Measurements from ENCODE around the gene TMEM39B. TPM values are rescaled to one million over a fixed set of nuclear protein-coding genes. Genes with fewer than 3 reads are reported as not detected.
"Not testable (repeated sequence)": the region's sequence is repeated elsewhere in the genome, so short reads cannot be mapped to it uniquely, and the experiment has no call there.

The TMEM39B gene
- total and polyA plus RNA-seq, 2 donors, result 4.2 to 16.0 TPM

- H3K36me3 ChIP-seq (ENCODE audit: insufficient read depth), result no peaks in the 10 kb centered on the region
- H3K4me1 ChIP-seq (ENCODE audit: insufficient read depth), result no peaks in the 10 kb centered on the region
- 75% methylated on average over 2 of the region's 2 CpGs for WGBS
- no peak overlapping the region for H3K4me3 ChIP-seq (ENCODE audit: low read depth, low read length)
- no peak overlapping the region for H3K27ac ChIP-seq (ENCODE audit: low read depth)
- DNase-seq (ENCODE audit: extremely low spot score), result no peak
Observed at GRCh38 chr1:32111040-32111623, 38.4 kb downstream of the TMEM39B start.

GRCh38 chr1:32111789-32112188 is 39.0 kb downstream of the TMEM39B start:
- Histone ChIP-seq H3K4me1 (ENCODE audit: insufficient read depth) (no peaks in the 10 kb centered on the region), H3K36me3 (ENCODE audit: insufficient read depth) (no peaks in the 10 kb centered on the region), H3K27ac (ENCODE audit: low read depth) (no peak overlapping the region), H3K4me3 (ENCODE audit: low read depth, low read length) (no peak overlapping the region)
- DNase-seq (ENCODE audit: extremely low spot score), result no peak

GRCh38 chr1:32112806-32113375 is 40.2 kb downstream of the TMEM39B start:
- no peaks in the 10 kb centered on the region for H3K4me1 ChIP-seq (ENCODE audit: insufficient read depth)
- H3K36me3 ChIP-seq (ENCODE audit: insufficient read depth), result no peaks in the 10 kb centered on the region
- H3K27ac ChIP-seq (ENCODE audit: low read depth), result no peak overlapping the region
- 82% methylated on average over 5 of the region's 5 CpGs for WGBS
- DNase-seq (ENCODE audit: extremely low spot score), result no peak
- H3K4me3 ChIP-seq (ENCODE audit: low read depth, low read length), result no peak overlapping the region

- H3K4me3 ChIP-seq (ENCODE audit: low read depth, low read length); H3K27ac ChIP-seq (ENCODE audit: low read depth); H3K36me3 ChIP-seq (ENCODE audit: insufficient read depth); DNase-seq (ENCODE audit: extremely low spot score); H3K4me1 ChIP-seq (ENCODE audit: insufficient read depth): not testable (repeated sequence)
- 92% methylated on average over 4 of the region's 4 CpGs for WGBS
Observed at GRCh38 chr1:32113436-32113835, 40.7 kb downstream of the TMEM39B start.

- 69% methylated on average over 2 of the region's 2 CpGs for WGBS
- DNase-seq (ENCODE audit: extremely low spot score), result no peak
- Histone ChIP-seq H3K27ac (ENCODE audit: low read depth) (no peak overlapping the region), H3K36me3 (ENCODE audit: insufficient read depth) (no peaks in the 10 kb centered on the region), H3K4me1 (ENCODE audit: insufficient read depth) (no peaks in the 10 kb centered on the region), H3K4me3 (ENCODE audit: low read depth, low read length) (no peak overlapping the region)
Observed at GRCh38 chr1:32114420-32114819, 41.7 kb downstream of the TMEM39B start.

GRCh38 chr1:32115496-32115895 is 42.8 kb downstream of the TMEM39B start:
- no peaks in the 10 kb centered on the region for H3K4me1 ChIP-seq (ENCODE audit: insufficient read depth)
- DNase-seq (ENCODE audit: extremely low spot score), result no peak
- H3K4me3 ChIP-seq (ENCODE audit: low read depth, low read length), result no peak overlapping the region
- no peak overlapping the region for H3K27ac ChIP-seq (ENCODE audit: low read depth)
- no peaks in the 10 kb centered on the region for H3K36me3 ChIP-seq (ENCODE audit: insufficient read depth)
- 85% methylated on average over 5 of the region's 5 CpGs for WGBS

GRCh38 chr1:32116531-32116930 is 43.8 kb downstream of the TMEM39B start:
- H3K27ac ChIP-seq (ENCODE audit: low read depth), result no peak overlapping the region
- H3K36me3 ChIP-seq (ENCODE audit: insufficient read depth), result no peaks in the 10 kb centered on the region
- WGBS, result 96% methylated on average over 4 of the region's 4 CpGs
- H3K4me3 ChIP-seq (ENCODE audit: low read depth, low read length), result no peak overlapping the region
- no peaks in the 10 kb centered on the region for H3K4me1 ChIP-seq (ENCODE audit: insufficient read depth)
- no peak for DNase-seq (ENCODE audit: extremely low spot score)

GRCh38 chr1:32122151-32122550 is 49.4 kb downstream of the TMEM39B start:
- H3K36me3 ChIP-seq (ENCODE audit: insufficient read depth), result no peaks in the 10 kb centered on the region
- WGBS, result 72% methylated on average over 5 of the region's 5 CpGs
- DNase-seq (ENCODE audit: extremely low spot score), result no peak
- H3K4me3 ChIP-seq (ENCODE audit: low read depth, low read length), result no peak overlapping the region
- no peak overlapping the region for H3K27ac ChIP-seq (ENCODE audit: low read depth)
- no peaks in the 10 kb centered on the region for H3K4me1 ChIP-seq (ENCODE audit: insufficient read depth)

GRCh38 chr1:32123361-32123760 is 50.6 kb downstream of the TMEM39B start:
- DNase-seq (ENCODE audit: extremely low spot score); H3K4me1 ChIP-seq (ENCODE audit: insufficient read depth); H3K36me3 ChIP-seq (ENCODE audit: insufficient read depth); H3K4me3 ChIP-seq (ENCODE audit: low read depth, low read length); H3K27ac ChIP-seq (ENCODE audit: low read depth): not testable (repeated sequence)
- 93% methylated on average over 2 of the region's 2 CpGs for WGBS

GRCh38 chr1:32125313-32125712 is 52.6 kb downstream of the TMEM39B start:
- DNase-seq (ENCODE audit: extremely low spot score), result no peak
- Histone ChIP-seq H3K36me3 (ENCODE audit: insufficient read depth) (no peaks in the 10 kb centered on the region), H3K4me1 (ENCODE audit: insufficient read depth) (no peaks in the 10 kb centered on the region), H3K27ac (ENCODE audit: low read depth) (no peak overlapping the region), H3K4me3 (ENCODE audit: low read depth, low read length) (no peak overlapping the region)
- WGBS, result 90% methylated on average over 8 of the region's 8 CpGs

- Histone ChIP-seq H3K4me3 (ENCODE audit: low read depth, low read length) (no peak overlapping the region), H3K27ac (ENCODE audit: low read depth) (no peak overlapping the region), H3K36me3 (ENCODE audit: insufficient read depth) (no peaks in the 10 kb centered on the region), H3K4me1 (ENCODE audit: insufficient read depth) (no peaks in the 10 kb centered on the region)
- 98% methylated on average over 3 of the region's 3 CpGs for WGBS
- DNase-seq (ENCODE audit: extremely low spot score), result no peak
Observed at GRCh38 chr1:32126770-32127169, 54.0 kb downstream of the TMEM39B start.

- no peak overlapping the region for H3K27ac ChIP-seq (ENCODE audit: low read depth)
- no peak for DNase-seq (ENCODE audit: extremely low spot score)
- no peaks in the 10 kb centered on the region for H3K36me3 ChIP-seq (ENCODE audit: insufficient read depth)
- H3K4me1 ChIP-seq (ENCODE audit: insufficient read depth), result no peaks in the 10 kb centered on the region
- WGBS, result 76% methylated on average over 4 of the region's 4 CpGs
- H3K4me3 ChIP-seq (ENCODE audit: low read depth, low read length), result no peak overlapping the region
Observed at GRCh38 chr1:32127409-32128198, 54.9 kb downstream of the TMEM39B start.

GRCh38 chr1:32128479-32128878 is 55.7 kb downstream of the TMEM39B start:
- Histone ChIP-seq H3K36me3 (ENCODE audit: insufficient read depth) (no peaks in the 10 kb centered on the region), H3K27ac (ENCODE audit: low read depth) (no peak overlapping the region), H3K4me1 (ENCODE audit: insufficient read depth) (no peaks in the 10 kb centered on the region), H3K4me3 (ENCODE audit: low read depth, low read length) (no peak overlapping the region)
- 61% methylated on average over 1 of the region's 1 CpG for WGBS
- no peak for DNase-seq (ENCODE audit: extremely low spot score)

GRCh38 chr1:32128964-32129363 is 56.2 kb downstream of the TMEM39B start:
- Histone ChIP-seq H3K4me3 (ENCODE audit: low read depth, low read length) (no peak overlapping the region), H3K4me1 (ENCODE audit: insufficient read depth) (no peaks in the 10 kb centered on the region), H3K27ac (ENCODE audit: low read depth) (no peak overlapping the region), H3K36me3 (ENCODE audit: insufficient read depth) (no peaks in the 10 kb centered on the region)
- DNase-seq (ENCODE audit: extremely low spot score), result no peak
- WGBS, result 97% methylated on average over 1 of the region's 1 CpG

Measured in urinary bladder (tissue), 4 donors.